HT1080 (cell line): Measurements from ENCODE around the gene MOGAT1. TPM values are rescaled to one million over a fixed set of nuclear protein-coding genes. Genes with fewer than 3 reads are reported as not detected.
A peak's percentile ranks its signal among the peaks of the same experiment; 100 is the strongest.
"Not testable (repeated sequence)": the region's sequence is repeated elsewhere in the genome, so short reads cannot be mapped to it uniquely, and the experiment has no call there.

Experiments used
- DNase-seq: peaks from one replicate; pipeline ENCODE4 v3.0.0-alpha.2; 2015; ENCODE audit warnings: low read depth
- total RNA-seq: library from RNA; depleted of rRNA; stranded (reverse); fragments of >200 nt; shearing (Covaris generic); gene quantifications from 2 replicates; pipeline ENCODE4 v1.2.3, GENCODE V29; 2014

Gene MOGAT1
- total RNA-seq, 1 experiment from 2014 or later = not detected

DNA sequence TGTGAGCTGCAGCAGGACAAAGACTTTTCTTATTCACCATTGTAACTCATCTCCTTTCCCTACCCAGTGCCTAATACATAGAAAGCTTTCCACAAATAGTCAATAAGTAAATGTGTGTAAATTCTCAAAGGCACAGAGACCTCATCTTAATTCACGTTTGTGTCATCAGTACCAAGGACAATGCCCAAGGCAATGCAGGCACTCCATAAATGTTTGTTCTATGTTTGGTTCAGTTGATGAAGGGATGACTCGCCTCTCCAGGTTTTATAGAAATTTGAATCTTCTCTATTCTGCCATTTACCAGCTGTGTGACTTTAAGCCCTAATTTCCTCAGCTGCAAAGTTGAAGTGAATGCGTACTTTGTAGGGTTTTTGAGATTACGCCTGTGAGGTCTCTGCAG, 2.1 kb upstream of the MOGAT1 start:
- no peak for DNase-seq

DNA sequence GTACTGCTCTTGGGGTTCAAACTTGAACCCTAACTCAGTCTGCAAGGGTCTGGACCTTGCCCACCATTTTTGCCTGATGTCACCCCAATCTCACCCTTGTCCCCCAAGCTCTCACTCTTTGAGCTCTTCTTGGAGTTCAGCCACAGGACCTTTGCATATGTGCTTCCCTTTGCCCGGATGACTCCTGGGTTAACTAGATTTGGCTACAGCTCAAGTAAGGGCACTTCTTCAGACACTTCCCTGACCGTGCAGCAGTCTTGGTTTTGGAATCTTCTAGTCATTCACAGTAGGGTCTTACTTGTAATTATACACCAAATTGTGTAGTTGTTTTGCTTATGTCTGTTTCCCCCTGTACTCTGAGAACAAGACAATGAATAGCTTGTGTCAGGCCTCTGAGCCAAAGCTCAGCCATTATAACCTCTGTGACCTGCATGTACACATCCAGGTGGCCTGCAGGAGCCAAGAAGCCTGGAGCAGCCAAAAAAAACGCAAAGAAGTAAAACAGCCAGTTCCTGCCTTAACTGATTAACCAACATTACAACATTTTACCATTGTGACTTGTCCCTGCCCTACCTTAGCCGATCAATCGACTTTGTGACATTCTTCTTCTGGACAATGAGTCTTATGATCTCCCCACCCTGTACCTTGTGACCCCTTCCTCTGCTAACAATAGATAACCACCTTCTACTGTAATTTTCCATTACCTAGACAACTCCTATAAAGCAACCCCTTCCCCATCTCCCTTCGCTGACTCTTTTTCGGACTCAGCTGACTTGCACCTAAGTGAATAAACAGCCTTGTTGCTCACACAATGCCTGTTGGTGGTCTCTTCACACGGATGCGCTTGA, 1.0 kb upstream of the MOGAT1 start:
- no peak for DNase-seq

DNA sequence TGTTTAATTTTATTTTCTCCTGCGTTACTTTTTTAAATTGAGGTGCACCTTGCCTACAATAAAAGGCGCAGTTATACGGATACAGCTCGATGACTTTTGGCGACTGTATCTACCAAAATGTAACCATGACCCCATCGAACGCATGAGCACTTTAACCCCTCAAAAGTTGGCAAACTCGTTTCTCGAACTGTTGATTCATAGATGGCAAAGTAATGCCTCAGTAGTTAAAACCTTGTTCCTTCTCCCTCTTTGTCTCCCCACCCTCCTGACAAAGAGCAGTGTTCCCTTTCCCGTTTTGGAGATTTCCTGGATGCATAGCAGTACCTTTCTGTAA, 577 bp downstream of the MOGAT1 start:
- no peak for DNase-seq

DNA sequence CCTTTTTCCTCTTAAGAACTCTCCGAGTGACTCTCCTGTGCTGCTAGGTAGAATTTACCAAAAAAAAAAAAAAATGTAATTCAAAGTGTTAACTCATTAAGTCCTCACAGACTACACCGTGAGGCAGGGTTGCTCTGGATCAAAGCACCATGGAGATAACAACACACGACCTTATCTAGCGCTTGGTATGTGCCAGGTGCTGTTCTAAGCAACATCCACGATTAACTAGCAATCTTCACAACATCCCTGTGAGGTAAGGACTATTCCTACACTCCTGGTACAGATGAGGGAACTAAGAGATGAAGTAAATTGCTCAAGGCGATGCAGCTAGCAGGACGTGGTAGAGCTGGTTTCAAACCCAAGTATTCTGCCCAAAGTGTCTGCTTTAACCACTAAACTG, 1.8 kb downstream of the MOGAT1 start:
- DNase-seq = no peak

DNA sequence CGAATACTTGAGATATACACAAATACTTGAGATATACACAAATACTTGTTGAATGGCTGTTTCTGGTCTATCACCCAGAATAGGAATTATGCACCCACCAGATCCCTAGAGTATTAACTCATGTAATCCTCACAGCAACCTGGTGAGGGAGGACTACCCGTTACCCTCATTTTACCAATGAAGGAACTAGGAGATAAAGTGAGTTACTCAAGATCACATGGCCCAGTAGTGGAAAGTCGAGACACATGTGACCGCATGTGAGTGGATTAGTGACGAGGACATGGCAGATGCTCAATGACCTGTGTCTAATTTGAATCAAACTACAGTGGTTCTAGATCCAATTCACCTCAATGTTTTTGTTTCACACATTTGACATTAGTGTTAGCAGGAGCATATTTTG, 2.4 kb downstream of the MOGAT1 start:
- no peak for DNase-seq

DNA sequence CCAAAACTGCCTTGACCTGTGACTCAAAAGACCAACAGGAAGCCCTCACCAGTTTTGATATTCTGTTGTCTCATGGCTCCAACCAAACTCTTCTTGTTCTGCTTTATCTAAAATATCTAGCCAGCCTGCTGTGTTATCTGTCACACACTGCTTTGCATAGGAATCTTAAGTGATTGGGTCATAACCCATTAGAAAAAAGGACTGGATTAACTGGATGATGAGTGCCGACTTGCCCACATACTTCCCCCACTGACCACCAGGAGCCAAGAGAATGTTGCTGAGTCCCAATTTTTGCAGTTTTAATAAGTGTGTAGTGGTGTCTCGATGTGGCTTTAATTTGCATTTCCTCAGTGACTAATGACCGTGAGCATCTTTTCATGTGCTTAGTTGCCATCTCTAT, 6.5 kb downstream of the MOGAT1 start:
- no peak for DNase-seq

DNA sequence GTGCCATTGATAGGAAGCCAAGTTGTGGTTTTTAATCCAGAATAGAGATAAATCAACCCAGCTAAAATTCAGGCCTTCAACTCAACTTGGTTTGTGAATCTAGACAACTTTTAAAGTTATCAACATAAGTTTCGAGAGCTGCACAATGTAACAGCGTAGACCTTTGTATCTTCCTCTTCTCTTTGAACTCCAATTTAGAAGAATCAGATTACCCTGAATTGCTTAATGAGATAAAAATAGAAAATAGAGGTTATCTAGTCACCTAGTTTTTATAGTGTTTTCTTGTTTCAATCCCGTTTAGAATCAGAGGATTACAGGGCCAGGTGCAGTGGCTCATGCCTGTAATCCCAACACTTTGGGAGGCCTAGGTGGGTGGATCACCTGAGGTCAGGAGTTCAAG, 12.3 kb downstream of the MOGAT1 start:
- DNase-seq = no peak

DNA sequence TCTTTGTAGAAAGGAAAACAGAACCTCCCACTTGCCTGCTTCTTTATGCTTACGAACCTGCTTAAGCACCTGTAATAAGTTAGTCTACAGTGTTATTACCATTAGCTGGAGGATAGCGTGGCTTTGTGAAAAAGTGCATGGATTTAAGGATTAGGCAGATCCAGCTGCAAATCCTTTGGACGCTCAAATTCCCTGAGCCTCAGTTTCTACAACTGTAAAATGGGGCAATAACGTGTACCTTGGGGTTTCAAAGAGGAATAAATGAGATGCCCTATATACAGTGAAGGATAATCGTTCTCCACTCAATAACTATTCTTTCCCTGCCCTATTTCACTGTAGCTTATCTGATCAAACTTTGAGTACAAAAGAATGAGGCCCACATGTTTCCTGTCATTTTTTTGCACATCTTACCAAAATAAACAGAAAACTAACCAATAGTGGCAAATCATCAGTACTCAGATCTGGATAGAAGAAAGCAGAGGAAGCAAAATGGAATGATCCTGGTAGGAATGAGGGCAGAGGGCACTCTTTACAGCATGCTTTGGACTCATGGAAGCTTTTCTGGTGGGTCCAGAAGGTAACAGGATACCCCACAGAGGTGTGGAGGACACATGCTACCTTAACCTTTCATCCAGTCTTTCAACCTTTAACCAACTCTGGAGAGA, 14.8 kb downstream of the MOGAT1 start:
- no peak for DNase-seq

DNA sequence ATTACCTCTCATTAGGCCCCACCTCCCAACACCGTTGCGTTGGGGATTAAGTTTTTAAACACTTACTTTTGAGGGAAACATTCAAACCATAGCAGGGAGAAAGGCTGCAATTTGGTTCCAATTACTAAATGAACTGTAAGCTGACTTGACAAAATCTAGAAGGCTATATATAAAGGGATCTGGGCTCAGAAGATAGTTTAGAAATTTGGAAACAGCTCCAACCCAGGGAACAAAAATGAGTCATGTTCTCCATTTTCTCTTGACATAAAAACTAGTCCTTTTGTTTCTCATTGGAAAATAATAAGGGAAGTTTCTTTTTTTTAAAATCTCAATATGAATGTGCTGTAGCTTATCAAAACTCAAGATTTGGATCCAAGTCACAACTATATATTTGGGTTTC, 17.5 kb downstream of the MOGAT1 start:
- no peak for DNase-seq

DNA sequence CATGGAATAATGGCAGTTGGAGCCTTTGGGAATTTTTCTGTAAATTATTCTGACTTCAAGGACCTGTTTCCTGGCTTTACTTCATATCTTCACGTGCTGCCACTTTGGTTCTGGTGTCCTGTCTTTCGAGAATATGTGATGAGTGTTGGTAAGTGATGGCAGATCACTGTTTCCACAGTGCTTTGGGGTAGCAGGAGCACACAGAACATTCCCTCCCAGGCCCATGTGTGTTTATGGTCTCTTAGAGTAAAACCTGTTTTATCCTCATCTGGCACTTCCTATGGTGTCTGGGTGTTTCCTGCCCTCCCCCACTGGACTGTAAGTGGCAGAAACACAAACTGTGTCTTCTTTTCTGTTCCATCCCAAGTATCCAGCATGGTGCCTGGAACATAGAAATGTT, 17.9 kb downstream of the MOGAT1 start:
- no peak for DNase-seq

DNA sequence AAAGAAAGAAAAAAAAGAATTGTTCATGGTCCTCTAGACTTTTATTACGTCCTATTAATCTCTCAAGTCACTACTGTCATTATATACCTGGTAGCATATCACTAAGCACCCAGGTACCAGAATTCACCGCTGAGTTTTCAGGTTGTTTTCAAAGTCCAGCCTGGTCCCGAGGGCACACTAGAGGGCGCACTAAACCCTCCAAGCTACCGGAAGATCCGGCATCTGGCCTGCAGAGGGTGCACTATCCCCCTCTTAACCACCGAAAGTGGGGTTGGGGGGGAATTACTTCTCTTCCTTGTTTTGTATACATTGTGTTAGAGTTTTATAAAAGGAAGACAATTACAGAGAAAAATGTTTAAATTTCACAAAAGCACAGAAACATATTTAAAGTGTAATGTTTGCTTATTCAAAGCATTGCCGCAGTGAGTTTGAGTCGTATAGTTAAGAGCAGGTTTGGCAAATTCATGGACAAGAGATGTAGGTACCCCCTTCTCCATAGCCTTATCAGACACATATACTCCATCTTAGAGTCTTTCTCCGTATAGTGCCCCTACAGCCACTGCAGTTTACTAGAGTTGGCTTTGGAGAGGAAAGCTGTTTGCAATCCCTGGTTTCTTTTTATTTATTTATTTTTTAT, 19.2 kb downstream of the MOGAT1 start:
- peak; percentile 55 for DNase-seq

DNA sequence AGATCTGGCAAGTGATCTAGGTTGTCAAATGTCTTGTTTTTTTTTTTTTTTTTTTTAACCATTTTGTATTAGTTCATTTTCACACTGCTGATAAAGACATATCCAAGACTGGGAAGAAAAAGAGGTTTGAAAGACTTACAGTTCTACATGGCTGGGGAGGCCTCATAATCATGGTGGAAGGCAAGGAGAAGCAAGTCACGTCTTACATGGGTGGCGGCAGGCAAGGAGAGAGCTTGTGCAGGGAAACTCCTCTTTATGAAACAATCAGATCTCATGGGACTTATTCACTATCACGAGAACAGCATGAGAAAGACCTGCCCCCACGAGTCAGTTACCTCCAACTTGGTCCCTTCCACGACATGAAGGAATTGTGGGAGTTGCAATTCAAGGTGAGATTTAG, 22.0 kb downstream of the MOGAT1 start:
- not testable (repeated sequence) for DNase-seq

DNA sequence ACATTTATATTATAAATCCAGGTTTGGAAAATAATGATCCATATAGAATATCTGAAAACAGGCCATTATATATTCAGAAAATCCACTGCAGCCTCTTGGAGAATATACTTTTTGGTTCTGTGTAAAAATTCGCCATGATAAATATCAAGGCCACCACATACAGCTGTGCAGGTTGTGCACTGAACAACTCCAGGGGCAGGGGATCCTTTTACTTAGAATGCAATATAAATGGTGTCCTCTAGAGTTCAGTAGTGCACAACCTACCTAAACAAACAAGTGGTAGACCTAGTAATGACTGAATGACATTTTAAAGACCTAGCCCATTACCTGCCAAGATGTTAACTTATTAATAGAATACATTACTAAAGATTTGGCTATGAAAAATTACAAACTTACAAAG, 22.4 kb downstream of the MOGAT1 start:
- DNase-seq = peak; percentile 43

DNA sequence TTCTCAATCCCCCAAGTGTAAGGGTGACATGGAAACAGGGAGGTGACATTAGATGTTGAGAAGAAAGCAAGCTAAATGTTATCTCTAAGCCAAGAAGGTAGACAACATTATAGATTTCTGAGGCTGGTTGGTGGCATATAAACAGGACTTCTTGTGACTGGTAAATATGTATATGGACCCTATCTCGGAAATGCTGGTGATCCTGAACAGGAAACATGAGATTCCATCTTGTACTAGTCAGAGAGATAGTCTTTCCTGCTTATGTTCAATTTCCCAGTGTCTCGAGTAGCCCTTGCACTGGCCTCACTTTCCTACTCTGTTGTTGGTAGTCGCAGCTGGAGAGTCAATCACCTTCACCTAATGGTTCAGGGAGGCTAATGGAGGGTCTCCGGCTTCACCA, 26.8 kb downstream of the MOGAT1 start:
- DNase-seq = peak; percentile 8

DNA sequence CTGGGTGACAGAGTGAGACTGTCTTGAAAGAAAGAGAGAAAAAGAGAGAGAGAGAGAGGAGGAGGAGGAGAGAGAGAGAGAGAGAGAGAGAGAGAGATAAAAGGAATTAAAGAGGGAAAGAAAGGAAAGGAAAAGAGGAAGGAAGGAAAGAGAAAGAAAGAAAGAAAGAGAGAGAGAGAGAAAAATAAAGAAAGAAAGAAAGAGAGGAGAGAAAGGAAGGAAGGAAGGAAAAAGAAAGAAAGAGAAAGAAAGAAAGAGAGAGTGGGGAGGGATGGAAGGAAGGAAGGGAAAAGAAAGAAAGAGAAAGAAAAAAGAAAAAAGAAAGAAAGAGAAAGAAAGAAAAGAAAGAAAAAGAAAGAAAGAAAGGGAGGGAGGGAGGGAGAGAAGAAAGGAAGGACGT, 29.8 kb downstream of the MOGAT1 start:
- DNase-seq = no peak

DNA sequence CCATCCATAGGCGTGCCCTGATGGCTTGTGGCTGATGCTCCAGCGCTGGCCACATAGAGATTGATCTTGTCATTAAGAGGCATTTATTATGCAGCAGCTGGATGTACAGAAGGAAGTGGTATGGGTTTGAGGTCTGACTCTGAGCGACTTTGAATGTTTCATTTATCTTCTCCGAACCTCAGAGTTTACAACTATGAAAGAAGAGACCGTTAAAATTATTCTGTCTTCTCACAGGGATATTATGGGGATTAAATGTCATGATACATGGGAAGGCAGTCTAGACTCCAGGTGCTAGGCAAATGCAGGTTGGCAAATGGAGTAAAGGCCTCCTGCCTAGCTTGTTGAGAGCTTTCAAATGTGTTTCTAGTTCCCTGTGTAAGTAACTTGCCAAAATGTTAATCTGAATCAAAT, 30.3 kb downstream of the MOGAT1 start:
- DNase-seq = no peak

DNA sequence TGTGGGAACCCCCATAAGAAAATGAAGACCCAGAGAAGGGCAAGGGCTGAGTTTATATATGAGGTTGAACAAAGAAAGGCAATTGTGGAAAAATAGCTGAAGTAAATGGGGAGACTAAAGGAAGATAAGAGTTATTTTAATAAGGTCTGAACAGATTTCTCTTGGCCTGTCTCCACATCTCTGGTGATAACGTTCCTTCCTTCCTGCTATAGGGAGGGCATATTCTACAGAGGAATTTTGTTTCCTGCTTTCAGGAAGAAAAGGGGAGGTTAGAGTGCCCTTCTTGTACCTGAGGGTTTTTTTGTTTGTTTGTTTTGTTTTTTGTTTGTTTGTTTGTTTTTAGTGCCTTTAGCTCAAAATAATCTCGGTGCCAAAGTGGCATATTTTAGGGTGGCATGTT, 31.6 kb downstream of the MOGAT1 start:
- DNase-seq = no peak

DNA sequence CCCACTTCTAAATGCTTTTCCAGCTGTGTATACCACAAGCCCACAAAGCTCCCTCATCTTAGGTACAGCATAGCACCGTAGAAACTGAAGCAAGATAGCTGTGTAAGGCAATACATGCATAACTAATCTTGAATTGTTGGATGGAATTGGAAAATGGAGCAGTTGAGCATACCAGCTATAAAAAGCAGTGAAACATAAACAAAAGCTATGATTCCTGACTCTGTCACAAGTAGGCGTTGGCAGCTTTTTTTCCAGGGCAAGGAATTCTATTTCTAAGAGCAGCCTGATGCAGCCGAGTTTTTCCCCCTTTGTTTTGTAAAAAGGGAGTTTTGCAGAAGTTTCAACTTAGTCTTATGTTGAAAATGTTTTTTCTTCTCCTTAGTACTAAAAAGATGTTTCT, 32.4 kb downstream of the MOGAT1 start:
- DNase-seq = no peak

DNA sequence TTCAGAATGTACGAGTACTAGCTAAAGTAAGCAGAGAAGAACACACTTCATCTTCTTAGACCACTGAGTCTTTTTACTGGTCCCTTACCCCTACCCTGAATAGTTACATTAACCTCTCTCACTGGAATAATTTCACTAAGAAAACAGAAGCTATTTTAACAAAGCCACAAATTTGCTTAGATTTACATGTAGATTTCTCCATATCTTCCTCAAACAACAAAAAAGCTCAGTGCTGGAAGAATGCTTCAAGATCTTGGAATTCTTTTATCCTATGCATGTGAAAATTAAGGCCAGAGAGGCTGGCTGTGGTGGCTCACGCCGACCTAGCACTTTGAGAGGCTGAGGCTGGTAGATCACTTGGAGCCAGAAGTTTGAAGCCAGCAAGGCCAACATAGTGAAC, 35.2 kb downstream of the MOGAT1 start:
- DNase-seq = no peak

DNA sequence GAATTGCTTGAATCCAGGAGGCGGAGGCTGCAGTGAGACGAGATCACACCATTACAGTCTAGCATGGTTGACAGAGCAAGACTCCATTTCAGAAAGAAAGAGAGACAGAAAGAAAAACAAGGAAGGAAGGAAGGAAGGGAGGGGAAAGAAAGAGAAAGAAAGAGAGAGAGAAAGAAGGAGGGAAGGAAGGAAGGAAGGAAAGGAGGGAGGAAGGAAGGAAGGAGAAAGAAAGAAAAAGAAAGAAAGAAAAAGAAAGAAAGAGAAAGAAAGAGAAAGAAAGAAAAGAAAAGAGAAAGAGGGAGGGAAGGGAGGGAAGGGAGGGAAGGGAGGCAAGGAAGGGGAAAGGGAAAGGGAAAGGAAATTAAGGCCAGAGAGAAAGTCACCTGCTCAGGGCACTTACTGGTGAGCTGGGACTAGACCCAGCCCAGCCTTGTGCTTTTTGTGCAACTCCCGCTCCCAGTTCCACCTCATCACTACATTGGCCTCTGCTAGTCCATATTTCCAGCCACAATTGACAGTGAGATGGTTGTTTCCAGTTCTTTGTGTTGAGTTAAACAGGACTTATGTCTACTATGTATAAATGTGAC, 35.7 kb downstream of the MOGAT1 start:
- DNase-seq = no peak

DNA sequence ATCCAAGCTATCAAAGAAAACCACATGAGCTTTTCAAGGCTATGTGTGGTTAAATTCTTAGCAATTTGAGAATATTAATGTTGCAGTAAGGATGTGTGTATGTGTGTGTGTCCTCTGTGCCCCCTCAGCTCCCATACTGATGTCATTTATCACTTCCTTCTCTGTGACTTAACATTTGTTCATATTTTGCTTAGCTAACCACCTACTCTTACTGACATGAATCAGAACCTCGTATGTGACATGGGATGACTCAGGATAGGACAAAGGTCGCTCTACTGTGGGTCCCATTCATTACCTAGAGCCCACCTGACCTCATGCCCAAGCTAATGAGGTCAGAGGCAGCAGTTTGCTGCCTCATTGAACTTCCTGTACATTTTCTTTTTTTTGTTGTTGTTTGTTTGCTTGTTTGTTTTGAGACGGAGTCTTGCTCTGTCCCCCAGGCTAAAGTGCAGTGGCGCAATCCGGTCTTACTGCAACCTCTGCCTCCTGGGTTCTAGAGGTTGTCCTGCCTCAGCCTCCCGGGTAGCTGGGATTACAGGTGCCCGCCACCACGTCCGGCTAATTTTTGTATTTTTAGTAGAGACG, 36.3 kb downstream of the MOGAT1 start:
- DNase-seq = peak; percentile 90

DNA sequence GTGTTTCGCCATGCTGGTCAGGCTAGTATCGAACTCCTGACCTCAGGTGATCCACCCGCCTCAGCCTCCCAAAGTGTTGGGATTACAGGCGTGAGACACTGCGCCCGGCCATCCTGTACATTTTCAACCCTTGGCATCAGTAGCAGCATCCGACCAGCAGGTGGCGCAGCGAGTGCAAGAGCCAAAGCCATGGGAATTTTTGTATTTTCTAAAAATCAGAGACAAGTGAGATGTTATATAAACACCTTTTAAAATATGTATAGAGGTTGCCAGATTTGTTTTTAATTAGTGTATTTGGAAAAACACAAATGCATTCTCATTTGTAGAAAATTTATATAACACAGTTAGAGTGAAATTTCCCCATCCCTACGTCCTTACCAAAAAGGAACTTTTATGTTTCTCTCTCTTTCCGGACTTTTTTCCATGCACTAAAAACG, 36.8 kb downstream of the MOGAT1 start:
- DNase-seq = peak; percentile 76
